Skeletal muscle tissue (tissue), 4 donors: ENCODE data around the gene GH2. TPM values are rescaled to one million over a fixed set of nuclear protein-coding genes. Genes with fewer than 3 reads are reported as not detected.
"Not testable (repeated sequence)": the region's sequence is repeated elsewhere in the genome, so short reads cannot be mapped to it uniquely, and the experiment has no call there.

Experiments used
- H3K27ac ChIP-seq: one replicate; pipeline ENCODE4 v1.7.0; 2013; ENCODE audit warnings: mild to moderate bottlenecking, low read depth, low read length, inconsistent platforms
- H3K27me3 ChIP-seq, 3 donors: one replicate each; pipeline ENCODE4 v1.7.0; 2013; ENCODE audit warnings: low read length in 3 of 3; ENCODE audit not compliant: control insufficient read depth in 3 of 3, insufficient read depth in 3 of 3
- H3K36me3 ChIP-seq, 3 donors: one replicate each; pipeline ENCODE4 v1.7.0; 2013; ENCODE audit warnings: low read length in 3 of 3; ENCODE audit not compliant: control insufficient read depth in 3 of 3, insufficient read depth in 3 of 3
- H3K4me1 ChIP-seq, 3 donors: one replicate each; pipeline ENCODE4 v1.7.0; 2013; ENCODE audit warnings: low read length in 3 of 3, mild to moderate bottlenecking in 3 of 3; ENCODE audit not compliant: control insufficient read depth in 3 of 3, insufficient read depth in 3 of 3
- H3K4me3 ChIP-seq, 3 donors: one replicate each; pipeline ENCODE4 v1.7.0; 2013; ENCODE audit warnings: low read length in 3 of 3
- H3K9ac ChIP-seq, 3 donors: one replicate each; pipeline ENCODE4 v1.7.0; 2013; ENCODE audit warnings: low read length in 3 of 3, mild to moderate bottlenecking in 3 of 3, moderate library complexity in 2 of 3, low read depth in 1 of 3
- H3K9me3 ChIP-seq, 3 donors: one replicate each; pipeline ENCODE4 v1.7.0; 2013; ENCODE audit warnings: low read length in 3 of 3; ENCODE audit not compliant: control insufficient read depth in 3 of 3
- total RNA-seq: library from RNA; depleted of rRNA; stranded (reverse); fragments of >200 nt; gene quantifications from one replicate; pipeline ENCODE4 v1.2.3, GENCODE V29; 2014
- donor health status: Osteomylitis.

GH2 gene
- total RNA-seq, 1 donor from 2014 or later = not detected

DNA sequence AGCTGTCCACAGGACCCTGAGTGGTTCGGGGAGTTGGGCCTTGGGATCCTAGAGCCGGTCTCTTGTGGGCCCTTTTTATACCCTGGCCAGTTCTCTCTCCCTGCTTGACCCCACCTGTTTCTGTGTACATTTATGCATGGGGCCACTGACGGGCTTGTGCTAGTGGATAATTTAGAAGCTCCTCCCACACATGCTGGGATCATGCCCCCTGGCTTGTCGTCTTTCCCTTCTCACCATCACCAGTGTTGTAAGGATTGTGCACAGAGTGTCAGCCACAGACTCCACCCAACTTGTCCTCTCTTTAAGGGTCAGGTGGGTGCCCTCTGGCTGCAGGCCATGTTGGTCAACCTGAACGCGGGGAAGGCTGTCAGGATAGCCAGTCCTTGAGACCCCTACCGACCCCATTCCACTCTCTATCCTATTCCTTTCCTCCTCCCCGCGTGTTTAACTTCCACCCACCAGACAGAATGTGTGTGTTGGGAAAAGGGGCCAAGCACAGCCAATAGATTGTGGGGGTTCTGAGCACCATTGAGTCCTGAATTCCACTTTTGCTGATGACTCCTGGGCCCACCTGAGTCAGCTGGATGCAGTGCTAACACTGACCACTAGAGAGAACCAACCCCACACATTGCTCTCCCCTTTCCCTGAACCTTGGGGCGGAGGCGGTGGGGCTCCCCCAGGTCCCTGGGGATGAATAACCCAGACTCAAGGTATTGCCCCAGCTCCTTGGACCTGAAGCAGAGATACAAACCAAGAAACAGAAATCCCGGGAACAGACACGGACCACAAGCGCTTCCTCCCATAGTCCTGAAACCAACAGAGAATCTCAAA, 15.0 kb upstream of the GH2 start, which contains the start of gene CSH1:
TSS of gene CSH1 (minus strand) at position 51 of the 831 bp plus-strand sequence. CDS start 63 bp downstream, outside the sequence.
- not testable (repeated sequence) for H3K4me1 ChIP-seq, H3K27me3 ChIP-seq, H3K9ac ChIP-seq, H3K4me3 ChIP-seq, H3K36me3 ChIP-seq, H3K9me3 ChIP-seq, H3K27ac ChIP-seq

DNA sequence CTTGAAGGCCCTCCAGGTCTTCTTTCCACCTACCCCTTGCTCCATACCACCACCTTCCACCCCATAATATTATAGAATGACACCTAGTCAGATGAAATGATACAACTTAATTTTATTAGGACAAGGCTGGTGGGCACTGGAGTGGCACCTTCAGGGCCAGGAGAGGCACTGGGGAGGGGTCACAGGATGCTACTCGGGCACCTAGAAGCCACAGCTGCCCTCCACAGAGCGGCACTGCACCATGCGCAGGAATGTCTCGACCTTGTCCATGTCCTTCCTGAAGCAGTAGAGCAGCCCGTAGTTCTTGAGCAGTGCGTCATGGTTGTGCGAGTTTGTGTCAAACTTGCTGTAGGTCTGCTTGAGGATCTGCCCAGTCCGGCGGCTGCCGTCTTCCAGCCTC, 13.1 kb upstream of the GH2 start:
- H3K4me3 ChIP-seq, H3K27ac ChIP-seq, H3K9me3 ChIP-seq, H3K36me3 ChIP-seq, H3K4me1 ChIP-seq, H3K9ac ChIP-seq, H3K27me3 ChIP-seq: not testable (repeated sequence)

DNA sequence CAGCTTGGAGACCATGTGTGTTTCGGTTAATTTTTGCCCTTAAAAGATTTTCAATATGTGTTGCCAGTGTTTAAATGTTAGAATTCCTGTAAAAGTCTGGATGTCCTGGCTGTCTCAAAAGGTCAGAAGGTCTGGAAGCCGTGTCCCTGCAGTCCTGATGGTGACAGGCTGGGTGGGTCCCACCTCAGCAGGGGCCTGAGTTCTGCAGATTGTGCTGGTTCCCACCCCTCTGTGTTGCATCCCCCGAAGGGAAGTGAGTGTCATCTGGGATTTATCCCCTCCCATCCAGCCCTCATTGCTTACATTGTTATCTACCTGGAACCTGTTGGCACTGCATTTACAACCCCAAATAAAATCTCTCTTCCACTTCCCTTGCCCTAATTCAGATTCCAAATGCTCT, 12.3 kb upstream of the GH2 start:
- H3K9me3 ChIP-seq, H3K27me3 ChIP-seq, H3K27ac ChIP-seq, H3K36me3 ChIP-seq, H3K4me3 ChIP-seq, H3K9ac ChIP-seq, H3K4me1 ChIP-seq: not testable (repeated sequence)

DNA sequence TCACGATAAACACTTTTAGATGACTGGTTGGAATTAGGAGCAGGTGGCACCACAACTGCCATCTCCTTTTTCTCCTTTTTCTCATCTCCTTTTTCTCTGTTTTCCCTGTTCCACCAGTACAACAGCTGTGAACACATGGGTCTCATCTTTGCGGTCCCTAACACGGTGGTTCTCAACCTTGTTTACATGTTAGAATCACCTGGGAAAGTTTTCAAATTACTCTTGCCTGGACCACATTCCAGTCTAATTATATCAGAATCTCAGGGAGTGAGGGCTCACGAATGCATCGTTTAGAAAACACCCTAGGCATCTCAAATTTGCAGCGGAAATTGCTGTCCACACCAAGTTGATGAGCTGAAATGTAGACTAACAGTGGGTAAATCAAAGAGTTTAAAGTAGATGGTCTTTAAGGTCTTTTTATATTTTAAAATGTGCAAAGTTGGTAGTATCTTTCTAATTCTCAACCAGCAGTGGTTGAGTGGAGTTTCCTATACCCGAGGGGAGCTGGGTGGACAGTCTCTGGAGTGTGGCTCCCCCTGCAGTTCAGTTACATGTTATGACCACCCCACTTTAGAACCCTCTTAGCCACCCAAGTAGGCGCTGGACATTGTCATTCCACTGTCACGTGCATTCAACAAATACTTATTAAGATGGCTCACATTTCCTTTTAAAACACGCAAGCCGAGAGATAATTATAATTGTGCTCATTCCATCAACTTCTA, 10.7 kb upstream of the GH2 start:
- not testable (repeated sequence) for H3K9ac ChIP-seq, H3K9me3 ChIP-seq, H3K4me3 ChIP-seq, H3K27me3 ChIP-seq, H3K36me3 ChIP-seq, H3K4me1 ChIP-seq, H3K27ac ChIP-seq

DNA sequence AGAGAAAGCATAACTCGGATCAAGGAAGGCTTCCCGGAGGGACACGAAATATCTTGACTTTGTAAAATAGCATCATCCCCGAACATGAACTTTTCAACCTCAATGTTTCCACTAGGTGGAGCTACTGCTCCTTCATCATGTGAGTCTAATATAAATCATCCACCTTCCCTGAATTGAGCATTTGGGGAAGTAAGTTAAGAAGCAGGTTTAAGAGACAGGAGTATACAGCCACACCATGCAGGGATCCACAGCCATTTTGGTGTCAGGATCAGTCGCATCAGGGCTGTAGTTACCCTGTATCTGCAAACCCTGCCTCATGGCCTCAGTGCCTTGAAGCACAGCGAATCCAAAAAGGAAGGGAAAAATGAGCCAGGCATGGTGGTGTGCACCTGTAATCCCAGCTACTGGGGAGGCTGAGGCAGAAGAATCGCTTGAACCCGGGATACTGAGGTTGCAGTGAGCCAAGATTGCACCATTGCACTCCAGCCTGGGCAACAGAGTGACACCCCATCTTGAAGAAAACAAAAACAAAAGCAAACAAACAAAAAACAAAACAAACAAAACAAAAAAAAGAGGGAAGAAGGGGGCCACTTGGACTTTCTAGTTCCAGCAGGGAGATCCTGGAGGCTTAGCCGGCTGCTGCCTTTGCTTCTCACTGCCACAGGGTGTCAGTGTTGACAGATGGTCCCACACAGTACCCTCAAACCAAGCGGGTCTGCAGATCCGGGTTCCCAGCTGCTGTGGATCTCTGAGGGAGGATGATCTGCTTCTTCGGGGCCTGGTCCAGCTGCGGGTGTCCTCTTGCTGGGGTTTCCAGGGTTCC, 7.5 kb upstream of the GH2 start:
- not testable (repeated sequence) for H3K4me3 ChIP-seq, H3K4me1 ChIP-seq, H3K27me3 ChIP-seq

DNA sequence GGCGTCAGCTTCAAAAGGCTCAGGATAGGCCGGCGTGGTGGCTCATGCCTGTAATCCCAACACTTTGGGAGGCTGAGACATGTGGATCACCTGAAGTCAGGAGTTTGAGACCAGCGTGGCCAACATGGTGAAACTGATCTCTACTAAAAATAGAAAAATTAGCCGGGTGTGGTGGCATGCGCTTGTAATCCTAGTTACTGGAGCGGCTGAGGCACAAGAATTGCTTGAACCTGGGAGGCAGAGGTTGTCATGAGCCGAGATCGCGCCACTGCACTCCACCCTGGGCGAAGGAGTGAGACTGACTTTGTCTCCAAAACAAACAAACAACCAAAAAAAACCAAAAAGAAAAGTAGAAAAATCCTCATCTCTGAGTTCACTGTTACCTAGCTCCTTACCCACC, 3.4 kb upstream of the GH2 start:
- H3K9me3 ChIP-seq, H3K4me3 ChIP-seq, H3K27ac ChIP-seq, H3K4me1 ChIP-seq, H3K9ac ChIP-seq, H3K36me3 ChIP-seq, H3K27me3 ChIP-seq: not testable (repeated sequence)

More for the DNA sequence above, 7.5 kb upstream of the GH2 start:
- not testable (repeated sequence) for H3K9ac ChIP-seq, H3K27ac ChIP-seq, H3K9me3 ChIP-seq, H3K36me3 ChIP-seq

DNA sequence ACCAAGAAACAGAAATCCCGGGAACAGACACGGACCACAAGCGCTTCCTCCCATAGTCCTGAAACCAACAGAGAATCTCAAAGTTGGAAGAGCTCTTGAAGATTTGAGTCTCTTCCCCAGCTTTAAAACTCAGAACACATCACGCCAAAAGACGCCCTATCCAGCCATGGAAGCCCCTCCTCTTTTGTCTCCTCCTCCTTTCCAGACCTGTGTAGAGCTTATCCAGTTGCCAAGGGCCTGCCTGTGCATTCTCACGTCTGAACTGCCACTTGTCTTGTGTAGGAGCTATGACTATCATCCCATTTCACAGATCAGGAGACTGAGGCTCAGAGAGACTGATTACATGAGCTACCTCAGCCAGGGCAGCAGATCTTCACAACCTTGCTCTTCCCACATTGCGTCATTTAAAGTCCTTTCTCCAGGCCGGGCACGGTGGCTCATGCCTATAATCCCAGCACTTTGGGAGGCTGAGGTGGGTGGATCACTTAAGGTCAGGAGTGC, 932 bp upstream of the GH2 start:
- H3K27ac ChIP-seq, H3K27me3 ChIP-seq, H3K4me3 ChIP-seq, H3K9ac ChIP-seq, H3K4me1 ChIP-seq, H3K9me3 ChIP-seq, H3K36me3 ChIP-seq: not testable (repeated sequence)

DNA sequence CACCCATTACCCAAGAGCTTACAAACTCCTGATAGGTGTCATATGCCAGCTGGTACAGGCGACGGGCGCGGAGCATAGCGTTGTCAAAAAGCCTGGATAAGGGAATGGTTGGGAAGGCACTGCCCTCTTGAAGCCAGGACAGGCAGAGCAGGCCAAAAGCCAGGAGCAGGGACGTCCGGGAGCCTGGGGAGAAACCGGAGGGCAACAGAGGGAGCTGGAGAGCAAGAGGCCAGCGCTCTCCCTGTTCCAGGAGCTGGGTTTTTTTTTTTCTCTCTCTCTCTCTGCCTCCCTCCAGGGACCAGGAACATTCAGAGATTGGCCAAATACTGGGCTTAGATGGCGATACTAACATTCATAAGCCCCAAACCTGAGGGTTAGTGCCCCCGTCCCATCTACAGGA, 407 bp downstream of the GH2 start:
- not testable (repeated sequence) for H3K4me1 ChIP-seq, H3K9me3 ChIP-seq, H3K9ac ChIP-seq, H3K36me3 ChIP-seq, H3K27me3 ChIP-seq, H3K4me3 ChIP-seq, H3K27ac ChIP-seq

DNA sequence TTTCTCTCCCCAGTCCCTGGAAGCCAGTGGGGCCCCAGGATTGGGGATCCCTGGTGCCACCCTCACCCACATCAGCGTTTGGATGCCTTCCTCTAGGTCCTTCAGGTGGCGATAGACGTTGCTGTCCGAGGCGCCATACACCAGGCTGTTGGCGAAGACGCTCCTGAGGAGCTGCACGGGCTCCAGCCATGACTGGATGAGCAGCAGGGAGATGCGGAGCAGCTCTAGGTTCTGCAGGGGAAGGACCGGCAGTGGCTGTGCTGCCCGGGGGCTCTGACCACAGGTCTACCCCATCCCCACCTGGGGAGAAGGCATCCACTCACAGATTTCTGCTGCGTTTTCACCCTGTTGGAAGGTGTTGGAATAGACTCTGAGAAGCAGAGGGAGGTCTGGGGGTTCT, 1.0 kb downstream of the GH2 start:
- H3K9me3 ChIP-seq = no peaks in the 10 kb centered on the region
- no peak overlapping the region for H3K27ac ChIP-seq
- H3K27me3 ChIP-seq = peaks cover 0 to 4% (median 0%) of the 10 kb centered on the region in 3 donors

DNA sequence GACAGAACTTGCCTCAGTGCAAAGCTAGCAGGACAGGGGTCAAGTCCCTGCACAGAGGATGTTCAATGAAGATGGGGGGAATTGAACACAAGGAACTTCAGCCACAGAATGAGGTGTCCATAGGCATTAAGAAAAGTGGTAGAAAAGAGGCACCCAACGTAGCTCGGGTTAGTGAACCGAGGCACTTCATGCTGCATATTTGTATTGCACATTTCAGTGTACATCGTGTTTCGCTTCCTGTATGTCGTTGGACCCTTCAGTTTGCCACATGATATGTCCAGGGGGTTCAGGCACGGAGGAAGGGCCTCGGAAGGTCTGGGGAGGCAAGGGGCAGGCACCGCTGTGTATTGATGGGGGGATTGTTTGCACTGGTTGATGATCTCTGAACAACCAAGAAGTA, 3.3 kb downstream of the GH2 start:
- H3K4me3 ChIP-seq, H3K27me3 ChIP-seq, H3K4me1 ChIP-seq, H3K9ac ChIP-seq, H3K36me3 ChIP-seq, H3K9me3 ChIP-seq, H3K27ac ChIP-seq: not testable (repeated sequence)

More for the DNA sequence above, 1.0 kb downstream of the GH2 start:
- H3K4me3 ChIP-seq = no peak overlapping the region
- H3K4me1 ChIP-seq = peaks cover 0 to 5% (median 0%) of the 10 kb centered on the region in 3 donors
- no peak overlapping the region for H3K9ac ChIP-seq
- no peaks in the 10 kb centered on the region for H3K36me3 ChIP-seq
